HG03196 (cell line): ENCODE measurements around the gene ADGRL3.

Source experiments
- ATAC-seq: cut with Tn5 transposase; IDR thresholded peaks from one replicate; pipeline ENCODE4 v1.9.1; 2021; ENCODE audit not compliant: unreplicated experiment

ADGRL3 gene

GRCh38 chr4:61200187-61200915, at the start of gene ADGRL3:
Gene ADGRL3, plus strand, starts transcription at chr4:61200326.
- no peak for ATAC-seq

GRCh38 chr4:61152433-61152832, 47.7 kb upstream of the ADGRL3 start:
- ATAC-seq: no peak

GRCh38 chr4:61160478-61160877, 39.6 kb upstream of the ADGRL3 start:
- no peak for ATAC-seq

- ATAC-seq: no peak
These were observed 38.0 kb upstream of the ADGRL3 start for GRCh38 chr4:61162116-61162515.

GRCh38 chr4:61173799-61174198, 26.3 kb upstream of the ADGRL3 start:
- ATAC-seq: no peak

GRCh38 chr4:61175495-61175894, 24.6 kb upstream of the ADGRL3 start:
- ATAC-seq: no peak

- no peak for ATAC-seq
These were observed 22.8 kb upstream of the ADGRL3 start for GRCh38 chr4:61177367-61177766.

GRCh38 chr4:61180405-61180804, 19.7 kb upstream of the ADGRL3 start:
- ATAC-seq: no peak

- ATAC-seq: no peak
These were observed 17.2 kb upstream of the ADGRL3 start for GRCh38 chr4:61182915-61183314.

- no peak for ATAC-seq
These were observed 14.8 kb upstream of the ADGRL3 start for GRCh38 chr4:61185288-61185687.

- no peak for ATAC-seq
These were observed 7.7 kb upstream of the ADGRL3 start for GRCh38 chr4:61192392-61192791.

GRCh38 chr4:61193863-61194262, 6.3 kb upstream of the ADGRL3 start:
- no peak for ATAC-seq

GRCh38 chr4:61194571-61194970, 5.6 kb upstream of the ADGRL3 start:
- no peak for ATAC-seq

- ATAC-seq: no peak
These were observed 5.0 kb upstream of the ADGRL3 start for GRCh38 chr4:61195101-61195500.

GRCh38 chr4:61198686-61199085, 1.4 kb upstream of the ADGRL3 start:
- no peak for ATAC-seq

- ATAC-seq: no peak
These were observed 296 bp upstream of the ADGRL3 start for GRCh38 chr4:61199873-61200186.

GRCh38 chr4:61200916-61201526, 895 bp downstream of the ADGRL3 start:
- no peak for ATAC-seq

GRCh38 chr4:61201561-61201960, 1.4 kb downstream of the ADGRL3 start:
- no peak for ATAC-seq

GRCh38 chr4:61201961-61202637, 2.0 kb downstream of the ADGRL3 start:
- no peak for ATAC-seq

GRCh38 chr4:61202638-61203435, 2.7 kb downstream of the ADGRL3 start:
- ATAC-seq: no peak

GRCh38 chr4:61203436-61203790, 3.3 kb downstream of the ADGRL3 start:
- ATAC-seq: no peak
